Suprapubic skin (tissue), 4 donors: ENCODE data around the gene SLC6A13.

Source experiments
- POLR2A ChIP-seq, 2 donors: fragments of 450-650 bp; IDR thresholded peaks; one replicate each; pipeline ENCODE4 v1.6.1; 2017; ENCODE audit warnings: antibody characterized with exemption in 2 of 2, mild to moderate bottlenecking in 2 of 2, moderate library complexity in 2 of 2
- POLR2AphosphoS5 ChIP-seq, 3 donors: sonication (generic); formaldehyde crosslinking; IDR thresholded peaks; one replicate each; pipeline ENCODE4 v1.6.1; 2017; ENCODE audit warnings: antibody characterized with exemption in 3 of 3
- TF ChIP-seq, protein P1 (sequence below), 2 donors: fragments of 200-600 bp in 1 of 2; fragments of 450-650 bp in 1 of 2; sonication (generic) in 1 of 2; IDR thresholded peaks; one replicate each; pipeline ENCODE4 v1.5.1; 2016 to 2019; ENCODE audit warnings: antibody characterized with exemption in 2 of 2, mild to moderate bottlenecking in 1 of 2, moderate library complexity in 1 of 2

DNA sequence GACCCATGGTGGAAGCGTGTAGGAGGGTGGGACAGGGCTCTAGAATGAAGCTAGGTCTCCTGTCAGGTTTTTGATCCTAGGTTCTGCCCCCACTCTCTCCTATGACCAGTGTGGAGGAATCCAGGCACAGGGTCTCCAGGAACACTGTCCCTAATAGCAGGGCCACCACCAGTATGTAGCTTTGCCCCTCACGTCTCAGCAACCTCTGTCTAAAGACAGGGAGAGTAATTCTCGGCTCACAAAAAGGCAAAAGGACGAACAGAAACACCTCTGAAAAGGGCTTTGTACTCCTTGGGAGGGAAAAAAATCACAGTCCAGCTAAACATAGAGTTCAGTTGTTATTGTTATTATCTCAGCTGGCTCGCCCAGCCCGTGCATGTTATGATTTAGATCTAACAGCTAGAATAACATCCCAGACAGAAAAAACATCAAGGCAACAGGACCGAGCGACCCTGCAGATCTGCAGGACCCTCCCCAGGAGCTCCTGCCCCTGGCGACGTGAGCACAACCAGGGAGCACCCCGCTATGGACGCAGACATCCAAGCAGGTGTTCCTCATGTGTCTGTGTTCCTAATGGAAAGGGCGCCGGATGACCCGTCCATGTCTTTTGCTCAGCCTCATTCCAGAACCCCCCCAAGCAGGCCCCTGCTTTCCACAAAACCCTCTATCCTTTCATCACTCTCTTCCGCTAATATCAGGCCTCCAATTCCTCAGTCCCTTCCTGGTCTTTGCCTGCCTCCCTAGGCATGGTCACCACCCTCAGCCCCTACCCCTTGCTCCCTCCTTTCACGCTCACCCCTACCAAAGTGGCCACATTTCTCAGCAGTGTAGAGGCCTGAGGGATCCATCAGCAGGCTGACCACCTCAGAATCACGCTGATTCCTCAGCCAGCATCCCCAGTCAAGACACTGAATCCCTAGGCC lies 34.5 kb downstream of the SLC6A13 start:
- TF ChIP-seq, protein P1, sequence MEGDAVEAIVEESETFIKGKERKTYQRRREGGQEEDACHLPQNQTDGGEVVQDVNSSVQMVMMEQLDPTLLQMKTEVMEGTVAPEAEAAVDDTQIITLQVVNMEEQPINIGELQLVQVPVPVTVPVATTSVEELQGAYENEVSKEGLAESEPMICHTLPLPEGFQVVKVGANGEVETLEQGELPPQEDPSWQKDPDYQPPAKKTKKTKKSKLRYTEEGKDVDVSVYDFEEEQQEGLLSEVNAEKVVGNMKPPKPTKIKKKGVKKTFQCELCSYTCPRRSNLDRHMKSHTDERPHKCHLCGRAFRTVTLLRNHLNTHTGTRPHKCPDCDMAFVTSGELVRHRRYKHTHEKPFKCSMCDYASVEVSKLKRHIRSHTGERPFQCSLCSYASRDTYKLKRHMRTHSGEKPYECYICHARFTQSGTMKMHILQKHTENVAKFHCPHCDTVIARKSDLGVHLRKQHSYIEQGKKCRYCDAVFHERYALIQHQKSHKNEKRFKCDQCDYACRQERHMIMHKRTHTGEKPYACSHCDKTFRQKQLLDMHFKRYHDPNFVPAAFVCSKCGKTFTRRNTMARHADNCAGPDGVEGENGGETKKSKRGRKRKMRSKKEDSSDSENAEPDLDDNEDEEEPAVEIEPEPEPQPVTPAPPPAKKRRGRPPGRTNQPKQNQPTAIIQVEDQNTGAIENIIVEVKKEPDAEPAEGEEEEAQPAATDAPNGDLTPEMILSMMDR (IDR thresholded peaks at IDR 0.05) = no peak
- TF ChIP-seq POLR2AphosphoS5 (IDR thresholded peaks at IDR 0.05) = no peak
- TF ChIP-seq POLR2A (IDR thresholded peaks at IDR 0.05) = no peak
